H9 (cell line): ENCODE measurements around the gene CDK6. TPM values are rescaled to one million over a fixed set of nuclear protein-coding genes. Genes with fewer than 3 reads are reported as not detected.

ENCODE experiments used
- DNase-seq: peaks from one replicate; pipeline ENCODE4 v3.0.0-alpha.2; 2017
- H2AFZ ChIP-seq: one replicate; pipeline ENCODE4 v1.6.1; 2013; ENCODE audit warnings: mild to moderate bottlenecking, low read length, control low read depth, moderate library complexity
- H2AK5ac ChIP-seq: 2 replicates; pipeline ENCODE4 v1.6.1; 2013; ENCODE audit warnings: low read length, control low read depth, mixed read lengths; ENCODE audit not compliant: insufficient read length
- H2BK120ac ChIP-seq: one replicate; pipeline ENCODE4 v1.6.1; 2013; ENCODE audit warnings: low read depth, mild to moderate bottlenecking, low read length, control low read depth, inconsistent platforms; ENCODE audit not compliant: poor library complexity, severe bottlenecking
- H2BK12ac ChIP-seq: 2 replicates; pipeline ENCODE4 v1.6.1; 2013; ENCODE audit warnings: low read length, control low read depth, mixed read lengths, low read depth; ENCODE audit not compliant: insufficient read length
- H2BK15ac ChIP-seq: 2 replicates; pipeline ENCODE4 v1.6.1; 2013; ENCODE audit warnings: low read depth, low read length, control low read depth
- H2BK20ac ChIP-seq: one replicate; pipeline ENCODE4 v1.6.1; 2013; ENCODE audit warnings: low read depth, mild to moderate bottlenecking, low read length, control low read depth, inconsistent platforms; ENCODE audit not compliant: poor library complexity, severe bottlenecking
- H2BK5ac ChIP-seq: 2 replicates; pipeline ENCODE4 v1.6.1; 2013; ENCODE audit warnings: low read length, control low read depth, mixed read lengths; ENCODE audit not compliant: insufficient read length
- H3K14ac ChIP-seq: 2 replicates; pipeline ENCODE4 v1.6.1; 2013; ENCODE audit warnings: low read length, control low read depth; ENCODE audit not compliant: insufficient read depth
- H3K18ac ChIP-seq: 2 replicates; pipeline ENCODE4 v1.6.1; 2013; ENCODE audit warnings: low read depth, mild to moderate bottlenecking, mixed read lengths, low read length, control low read depth; ENCODE audit not compliant: insufficient read length
- H3K23ac ChIP-seq: 2 replicates; pipeline ENCODE4 v1.6.1; 2013; ENCODE audit warnings: low read length, control low read depth, mixed read lengths, low read depth; ENCODE audit not compliant: insufficient read length
- H3K23me2 ChIP-seq: 2 replicates; pipeline ENCODE4 v1.6.1; 2013; ENCODE audit warnings: low read depth, mild to moderate bottlenecking, mixed read lengths, low read length, control low read depth; ENCODE audit not compliant: insufficient read length, poor library complexity, severe bottlenecking
- H3K27ac ChIP-seq: 2 replicates; pipeline ENCODE4 v1.5.1; 2013; ENCODE audit warnings: low read length, control low read depth, mixed read lengths, low read depth; ENCODE audit not compliant: insufficient read length
- H3K27me3 ChIP-seq: 2 replicates; pipeline ENCODE4 v1.6.1; 2013; ENCODE audit warnings: low read length, control low read depth, inconsistent platforms; ENCODE audit not compliant: insufficient read depth
- H3K4ac ChIP-seq: 2 replicates; pipeline ENCODE4 v1.6.1; 2013; ENCODE audit warnings: low read depth, mild to moderate bottlenecking, control low read depth, inconsistent platforms, low read length, moderate library complexity
- H3K4me1 ChIP-seq: 2 replicates; pipeline ENCODE4 v1.6.1; 2013; ENCODE audit warnings: low read length, control low read depth, inconsistent platforms; ENCODE audit not compliant: insufficient read depth
- H3K4me2 ChIP-seq: 2 replicates; pipeline ENCODE4 v1.6.1; 2013; ENCODE audit warnings: low read length, control low read depth, mixed read lengths; ENCODE audit not compliant: insufficient read length, insufficient read depth
- H3K56ac ChIP-seq: 2 replicates; pipeline ENCODE4 v1.6.1; 2013; ENCODE audit warnings: low read depth, mild to moderate bottlenecking, mixed read lengths, low read length, control low read depth; ENCODE audit not compliant: insufficient read length
- H3K79me1 ChIP-seq: 2 replicates; pipeline ENCODE4 v1.6.1; 2013; ENCODE audit warnings: low read depth, mild to moderate bottlenecking, moderate library complexity, low read length, control low read depth, inconsistent platforms; ENCODE audit not compliant: insufficient read depth, poor library complexity, severe bottlenecking
- H3K79me2 ChIP-seq: 2 replicates; pipeline ENCODE4 v1.6.1; 2013; ENCODE audit warnings: low read length, control low read depth, inconsistent platforms; ENCODE audit not compliant: insufficient read depth
- H3K9ac ChIP-seq: 2 replicates; pipeline ENCODE4 v1.6.1; 2013; ENCODE audit warnings: low read length, control low read depth, mixed read lengths; ENCODE audit not compliant: insufficient read length; ENCODE audit errors: extremely low read depth
- H3K9me3 ChIP-seq: one replicate; pipeline ENCODE4 v1.6.1; 2013; ENCODE audit warnings: low read depth, low read length, inconsistent platforms; ENCODE audit not compliant: control insufficient read depth
- H3T11ph ChIP-seq: one replicate; pipeline ENCODE4 v1.6.1; 2013; ENCODE audit warnings: mild to moderate bottlenecking, low read length, control low read depth, inconsistent platforms
- H4K20me1 ChIP-seq: one replicate; pipeline ENCODE4 v1.6.1; 2013; ENCODE audit not compliant: control insufficient read depth, insufficient read length, insufficient read depth
- H4K5ac ChIP-seq: 2 replicates; pipeline ENCODE4 v1.6.1; 2013; ENCODE audit warnings: low read depth, mild to moderate bottlenecking, mixed read lengths, low read length, control low read depth; ENCODE audit not compliant: insufficient read length
- H4K8ac ChIP-seq: replicated peaks from 2 replicates; pipeline ENCODE4 v1.6.1; 2013; ENCODE audit warnings: low read length, control low read depth, mixed read lengths, low read depth; ENCODE audit not compliant: insufficient read length
- H4K91ac ChIP-seq: 2 replicates; pipeline ENCODE4 v1.6.1; 2013; ENCODE audit warnings: low read depth, mild to moderate bottlenecking, moderate library complexity, mixed read lengths, low read length, control low read depth; ENCODE audit not compliant: insufficient read length
- H3K27ac Mint-ChIP-seq, 3 experiments: 2 replicates in 2 of 3; 3 replicates in 1 of 3; pipeline ENCODE4 v1.8.0; 2020 to 2021; ENCODE audit warnings: mixed read lengths in 3 of 3, mild to moderate bottlenecking in 1 of 3, moderate library complexity in 1 of 3
- H3K27me3 Mint-ChIP-seq: 2 replicates; pipeline ENCODE4 v1.8.0; 2021; ENCODE audit warnings: low read depth, mild to moderate bottlenecking, moderate library complexity, mixed read lengths
- H3K36me3 Mint-ChIP-seq, 3 experiments: 2 replicates in 2 of 3; 3 replicates in 1 of 3; pipeline ENCODE4 v1.8.0; 2020 to 2021; ENCODE audit warnings: low read depth in 3 of 3, mixed read lengths in 3 of 3; ENCODE audit not compliant: insufficient read depth in 1 of 3
- H3K4me1 Mint-ChIP-seq, 2 experiments: 2 replicates each; pipeline ENCODE4 v1.8.0; 2020; ENCODE audit warnings: mixed read lengths in 2 of 2
- H3K4me3 Mint-ChIP-seq, 2 experiments: 2 replicates in 1 of 2; 3 replicates in 1 of 2; pipeline ENCODE4 v1.8.0; 2020 to 2021; ENCODE audit warnings: mild to moderate bottlenecking in 2 of 2, mixed read lengths in 2 of 2, moderate library complexity in 1 of 2
- H3K9me3 Mint-ChIP-seq, 2 experiments: 2 replicates in 1 of 2; 3 replicates in 1 of 2; pipeline ENCODE4 v1.8.0; 2020; ENCODE audit warnings: mild to moderate bottlenecking in 2 of 2, mixed read lengths in 2 of 2, moderate library complexity in 1 of 2
- WGBS: extraction: QIAGEN DNeasy Blood & Tissue Kit; methylation state at CpG from one replicate; pipeline ENCODE4 v1.1.7; 2013; ENCODE audit warnings: missing lambda C conversion rate, low lambda C conversion rate, mixed read lengths; ENCODE audit not compliant: insufficient read length; ENCODE audit errors: extremely low coverage; 5-methylcytosine and 5-hydroxymethylcytosine counted together
- total RNA-seq: library from RNA; stranded (reverse); gene quantifications from 2 replicates; pipeline ENCODE4 v1.2.1, GENCODE V29; 2021
- TF ChIP-seq, protein P1 (sequence below): fragments of 200-600 bp; sonication (generic); conservative IDR thresholded peaks from 3 replicates; pipeline ENCODE4 v1.8.0; 2021; ENCODE audit warnings: antibody characterized with exemption, mild to moderate bottlenecking

CDK6 gene
- total RNA-seq, 1 experiment from 2014 or later: 30.0 TPM

- Histone ChIP-seq H2BK12ac (no peak overlapping the region), H3K9me3 (no peaks in the 10 kb centered on the region), H3K4me1 (no peaks in the 10 kb centered on the region), H2BK120ac (no peak overlapping the region), H3K79me1 (no peaks in the 10 kb centered on the region), H2BK15ac (no peak overlapping the region), H3K4me2 (no peak overlapping the region), H3K79me2 (no peaks in the 10 kb centered on the region), H3K14ac (no peak overlapping the region), H3K18ac (no peak overlapping the region), H3K27ac (no peak overlapping the region), H4K8ac (no peak overlapping the region), H3K9ac (no peak overlapping the region), H4K5ac (no peak overlapping the region), H3K56ac (no peak overlapping the region), H4K91ac (no peak overlapping the region), H3K23ac (no peak overlapping the region), H2BK5ac (no peak overlapping the region), H3K4ac (no peak overlapping the region), H2AFZ (no peak overlapping the region), H2AK5ac (no peak overlapping the region), H4K20me1 (no peaks in the 10 kb centered on the region), H3K27me3 (no peaks in the 10 kb centered on the region), H2BK20ac (no peak overlapping the region), H3T11ph (no peak overlapping the region), H3K23me2 (no peaks in the 10 kb centered on the region)
- TF ChIP-seq, protein P1, sequence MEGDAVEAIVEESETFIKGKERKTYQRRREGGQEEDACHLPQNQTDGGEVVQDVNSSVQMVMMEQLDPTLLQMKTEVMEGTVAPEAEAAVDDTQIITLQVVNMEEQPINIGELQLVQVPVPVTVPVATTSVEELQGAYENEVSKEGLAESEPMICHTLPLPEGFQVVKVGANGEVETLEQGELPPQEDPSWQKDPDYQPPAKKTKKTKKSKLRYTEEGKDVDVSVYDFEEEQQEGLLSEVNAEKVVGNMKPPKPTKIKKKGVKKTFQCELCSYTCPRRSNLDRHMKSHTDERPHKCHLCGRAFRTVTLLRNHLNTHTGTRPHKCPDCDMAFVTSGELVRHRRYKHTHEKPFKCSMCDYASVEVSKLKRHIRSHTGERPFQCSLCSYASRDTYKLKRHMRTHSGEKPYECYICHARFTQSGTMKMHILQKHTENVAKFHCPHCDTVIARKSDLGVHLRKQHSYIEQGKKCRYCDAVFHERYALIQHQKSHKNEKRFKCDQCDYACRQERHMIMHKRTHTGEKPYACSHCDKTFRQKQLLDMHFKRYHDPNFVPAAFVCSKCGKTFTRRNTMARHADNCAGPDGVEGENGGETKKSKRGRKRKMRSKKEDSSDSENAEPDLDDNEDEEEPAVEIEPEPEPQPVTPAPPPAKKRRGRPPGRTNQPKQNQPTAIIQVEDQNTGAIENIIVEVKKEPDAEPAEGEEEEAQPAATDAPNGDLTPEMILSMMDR: no peak
- Mint-ChIP-seq H3K4me1 (peaks cover 2 to 12% of the 10 kb centered on the region in 2 experiments; a peak in 2 of 4 replicates), H3K4me3 (no peak overlapping the region), H3K27me3 (no peaks in the 10 kb centered on the region), H3K9me3 (peaks cover 3 to 7% of the 10 kb centered on the region in 2 experiments; a peak in 3 of 5 replicates), H3K27ac (no peak overlapping the region), H3K36me3 (peaks cover 6 to 9% (median 7%) of the 10 kb centered on the region in 3 experiments)
- no peak for DNase-seq
- no CpG with 5 or more reads among the region's 3 CpGs for WGBS
Measured at GRCh38 chr7:92704858-92705257, 131.5 kb downstream of the CDK6 start.
